ENCODE measurements around the gene PKN3.

PKN3 gene

GRCh38 chr9:128706045-128706444, 3.7 kb downstream of the PKN3 start:
- no peak for TF ChIP-seq CTCF (conservative IDR thresholded peaks at IDR 0.05)
- H3K27ac ChIP-seq, result no peak overlapping the region

GRCh38 chr9:128706671-128707381, 4.5 kb downstream of the PKN3 start:
- no peak for TF ChIP-seq CTCF (conservative IDR thresholded peaks at IDR 0.05)
- H3K27ac ChIP-seq, result no peak overlapping the region

DNA sequence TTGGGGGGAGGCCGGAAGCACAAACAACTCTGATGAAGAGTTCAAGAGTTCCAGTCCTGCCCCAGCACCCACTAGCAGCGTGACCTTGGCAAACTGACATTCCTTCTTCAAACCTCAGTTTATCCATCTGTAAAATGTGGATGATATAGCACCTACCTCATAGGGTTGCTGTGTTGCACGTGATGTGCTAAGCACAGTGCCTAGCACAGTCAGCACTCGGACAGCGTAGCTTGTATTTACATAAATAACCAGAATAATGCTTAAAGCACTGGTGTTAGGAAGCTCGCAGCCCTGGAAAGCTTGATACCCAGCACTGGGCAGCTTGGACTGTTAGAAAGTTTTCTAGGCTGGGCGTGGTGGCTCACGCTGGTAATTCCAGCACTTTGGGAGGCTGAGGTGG, 5.1 kb downstream of the PKN3 start:
- TF ChIP-seq CTCF (conservative IDR thresholded peaks at IDR 0.05), result no peak
- H3K27ac ChIP-seq, result no peak overlapping the region

DNA sequence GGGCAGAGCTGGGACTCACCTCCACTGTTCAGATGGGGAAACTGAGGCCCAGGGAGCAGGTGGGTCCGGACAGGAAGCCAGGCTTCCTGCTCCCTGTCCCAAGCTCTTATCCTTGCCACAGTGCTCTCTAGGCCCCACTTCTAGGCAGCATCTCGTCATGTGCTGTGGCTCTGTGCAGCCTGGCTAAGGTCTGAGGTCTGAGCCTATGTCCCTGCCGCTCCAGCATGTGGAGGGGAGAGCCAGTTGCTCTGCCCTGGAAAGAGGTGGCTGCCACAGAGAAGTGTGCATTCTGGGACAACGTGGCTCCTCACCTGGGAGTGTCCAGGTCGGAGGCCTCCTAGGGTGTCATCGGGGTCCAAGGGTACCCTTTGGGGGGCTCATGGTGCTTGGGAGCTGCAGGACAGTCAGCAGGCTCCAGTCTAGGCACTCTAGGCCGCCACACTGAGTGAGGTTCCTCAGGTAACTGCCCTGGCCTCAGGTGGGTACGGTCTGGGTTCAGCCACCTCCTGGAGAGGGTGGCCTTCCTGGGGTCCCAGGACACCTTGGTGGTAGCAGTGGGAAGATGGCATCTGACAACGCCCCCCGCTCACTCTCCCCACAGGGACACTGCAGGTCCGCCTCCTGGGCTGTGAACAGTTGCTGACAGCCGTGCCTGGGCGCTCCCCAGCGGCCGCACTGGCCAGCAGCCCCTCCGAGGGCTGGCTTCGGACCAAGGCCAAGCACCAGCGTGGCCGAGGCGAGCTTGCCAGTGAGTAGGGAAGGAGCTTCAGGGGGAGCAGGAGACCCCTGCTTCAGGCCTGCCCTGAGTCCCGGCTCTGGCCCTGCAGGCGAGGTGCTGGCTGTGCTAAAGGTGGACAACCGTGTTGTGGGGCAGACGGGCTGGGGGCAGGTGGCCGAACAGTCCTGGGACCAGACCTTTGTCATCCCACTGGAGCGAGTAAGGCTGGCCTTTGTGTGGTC, 10.4 kb downstream of the PKN3 start:
- H3K27ac ChIP-seq, result no peak overlapping the region
- no peak for TF ChIP-seq CTCF (conservative IDR thresholded peaks at IDR 0.05)

GRCh38 chr9:128713411-128713780, 11.1 kb downstream of the PKN3 start:
- no peak overlapping the region for H3K27ac ChIP-seq

GRCh38 chr9:128713941-128714573, 11.8 kb downstream of the PKN3 start:
- no peak for TF ChIP-seq CTCF (conservative IDR thresholded peaks at IDR 0.05)

More at GRCh38 chr9:128713411-128713780, 11.1 kb downstream of the PKN3 start:
- TF ChIP-seq CTCF (conservative IDR thresholded peaks at IDR 0.05), result no peak

More at GRCh38 chr9:128713941-128714573, 11.8 kb downstream of the PKN3 start:
- no peak overlapping the region for H3K27ac ChIP-seq
